GM18909 (cell line): ENCODE data around the gene LRRC14B.
A peak's percentile ranks its signal among the peaks of the same experiment; 100 is the strongest.

Experiments
- ATAC-seq: cut with Tn5 transposase; IDR thresholded peaks from one replicate; pipeline ENCODE4 v1.9.1; 2021; ENCODE audit warnings: mild to moderate bottlenecking; ENCODE audit not compliant: unreplicated experiment, poor library complexity

LRRC14B gene

GRCh38 chr5:191036-191948 is at the start of gene LRRC14B:
Gene LRRC14B (plus strand): TSS chr5:191495. CDS start chr5:191539, 44 bp downstream.
- peak; percentile 37 for ATAC-seq

GRCh38 chr5:141761-142160 is 49.5 kb upstream of the LRRC14B start:
- no peak for ATAC-seq

GRCh38 chr5:142246-142810 is 49.0 kb upstream of the LRRC14B start:
- ATAC-seq, result no peak

GRCh38 chr5:143041-143440 is 48.3 kb upstream of the LRRC14B start:
- ATAC-seq, result no peak

- no peak for ATAC-seq
These were observed 46.4 kb upstream of the LRRC14B start for GRCh38 chr5:144941-145340.

- ATAC-seq, result no peak
These were observed 45.5 kb upstream of the LRRC14B start for GRCh38 chr5:145585-146323.

GRCh38 chr5:147751-148150 is 43.5 kb upstream of the LRRC14B start:
- no peak for ATAC-seq

- no peak for ATAC-seq
These were observed 41.4 kb upstream of the LRRC14B start for GRCh38 chr5:149745-150485.

- ATAC-seq, result no peak
These were observed 40.5 kb upstream of the LRRC14B start for GRCh38 chr5:150746-151145.

- ATAC-seq, result no peak
These were observed 39.2 kb upstream of the LRRC14B start for GRCh38 chr5:152077-152476.

GRCh38 chr5:153256-153655 is 38.0 kb upstream of the LRRC14B start:
- no peak for ATAC-seq

GRCh38 chr5:154236-154635 is 37.1 kb upstream of the LRRC14B start:
- ATAC-seq, result no peak

- ATAC-seq, result no peak
These were observed 36.5 kb upstream of the LRRC14B start for GRCh38 chr5:154826-155225.

GRCh38 chr5:155651-156410 is 35.5 kb upstream of the LRRC14B start:
- no peak for ATAC-seq

- ATAC-seq, result no peak
These were observed 34.8 kb upstream of the LRRC14B start for GRCh38 chr5:156411-157072.

GRCh38 chr5:157126-157715 is 34.1 kb upstream of the LRRC14B start:
- ATAC-seq, result no peak

- ATAC-seq, result no peak
These were observed 33.5 kb upstream of the LRRC14B start for GRCh38 chr5:157801-158200.

GRCh38 chr5:158807-159447 is 32.4 kb upstream of the LRRC14B start:
- no peak for ATAC-seq
